Raji (cell line): ENCODE results near the gene HRC.

Experiments
- POLR2A ChIP-seq: IDR thresholded peaks from 2 replicates; pipeline ENCODE4 v1.6.1; 2011; ENCODE audit warnings: low read depth, low read length, control low read depth; ENCODE audit not compliant: insufficient read depth

HRC gene

GRCh38 chr19:49167857-49168409 lies 12.7 kb upstream of the HRC start:
- no peak for TF ChIP-seq POLR2A

GRCh38 chr19:49165865-49166301 lies 10.7 kb upstream of the HRC start:
- TF ChIP-seq POLR2A: no peak

- TF ChIP-seq POLR2A: no peak
Observed at GRCh38 chr19:49165111-49165750, 10.0 kb upstream of the HRC start.

GRCh38 chr19:49161987-49162386 lies 6.8 kb upstream of the HRC start:
- TF ChIP-seq POLR2A: no peak

- TF ChIP-seq POLR2A: no peak
Observed at GRCh38 chr19:49160450-49161189, 5.4 kb upstream of the HRC start.

GRCh38 chr19:49157445-49158224 lies 2.4 kb upstream of the HRC start, which contains the start of gene TRPM4:
Gene TRPM4 (plus strand): TSS chr19:49157792. CDS start chr19:49157867, 75 bp downstream.
- no peak for TF ChIP-seq POLR2A

- TF ChIP-seq POLR2A: no peak
Observed at GRCh38 chr19:49155820-49156346, 687 bp upstream of the HRC start.

- no peak for TF ChIP-seq POLR2A
Observed at GRCh38 chr19:49154279-49154678, 917 bp downstream of the HRC start.

GRCh38 chr19:49153167-49153809 lies 1.9 kb downstream of the HRC start:
- no peak for TF ChIP-seq POLR2A

- TF ChIP-seq POLR2A: no peak
Observed at GRCh38 chr19:49152119-49152550, 3.1 kb downstream of the HRC start.

GRCh38 chr19:49151267-49152118 lies 3.7 kb downstream of the HRC start:
- TF ChIP-seq POLR2A: no peak

GRCh38 chr19:49150944-49151243 lies 4.3 kb downstream of the HRC start:
- no peak for TF ChIP-seq POLR2A

- TF ChIP-seq POLR2A: peak; percentile 58
Observed at GRCh38 chr19:49150106-49150943, 4.9 kb downstream of the HRC start.

- TF ChIP-seq POLR2A: no peak
Observed at GRCh38 chr19:49149652-49150105, 5.5 kb downstream of the HRC start.
